Fibroblast of lung (primary cell): ENCODE data around the gene TPP2. TPM values are rescaled to one million over a fixed set of nuclear protein-coding genes. Genes with fewer than 3 reads are reported as not detected.
A peak's percentile ranks its signal among the peaks of the same experiment; 100 is the strongest.

Experiments
- DNase-seq, 2 donors: peaks; one replicate each; pipeline versions ENCODE4 v3.0.0 to v3.0.0-alpha.2; 2010; ENCODE audit warnings: low read depth in 2 of 2
- H2AFZ ChIP-seq: 2 replicates; pipeline ENCODE4 v1.5.1; 2012; ENCODE audit warnings: low read length, control low read depth, inconsistent platforms
- H3K27ac ChIP-seq: 2 replicates; pipeline ENCODE4 v1.5.1; 2011; ENCODE audit warnings: low read length, control low read depth; ENCODE audit not compliant: insufficient read depth
- H3K27me3 ChIP-seq: 2 replicates; pipeline ENCODE4 v1.5.1; 2011; ENCODE audit warnings: mild to moderate bottlenecking, low read length; ENCODE audit not compliant: control insufficient read depth, insufficient read depth
- H3K36me3 ChIP-seq: 2 replicates; pipeline ENCODE4 v1.5.1; 2011; ENCODE audit warnings: low read length; ENCODE audit not compliant: control insufficient read depth, insufficient read depth
- H3K4me1 ChIP-seq: 2 replicates; pipeline ENCODE4 v1.5.1; 2011; ENCODE audit warnings: low read length; ENCODE audit not compliant: control insufficient read depth, insufficient read depth; ENCODE audit errors: extremely low read depth
- H3K4me2 ChIP-seq: 2 replicates; pipeline ENCODE4 v1.5.1; 2011; ENCODE audit warnings: low read length, control low read depth; ENCODE audit not compliant: insufficient read depth; ENCODE audit errors: extremely low read depth
- H3K4me3 ChIP-seq, 4 experiments: fragments of 200-600 bp in 1 of 4; sonication (generic) in 1 of 4; replicated peaks in 1 of 4; 2 replicates each; pipeline ENCODE4 v1.5.1; 2011 to 2016; ENCODE audit warnings: low read length in 4 of 4, low read depth in 3 of 4, mild to moderate bottlenecking in 3 of 4, control low read depth in 2 of 4, inconsistent platforms in 1 of 4, mixed read lengths in 1 of 4; ENCODE audit not compliant: insufficient read depth in 1 of 4; ENCODE audit errors: control extremely low read depth in 1 of 4
- H3K79me2 ChIP-seq: 2 replicates; pipeline ENCODE4 v1.5.1; 2012; ENCODE audit warnings: mild to moderate bottlenecking, low read length, inconsistent platforms; ENCODE audit not compliant: control insufficient read depth, insufficient read depth
- H3K9ac ChIP-seq: 2 replicates; pipeline ENCODE4 v1.5.1; 2011; ENCODE audit warnings: mild to moderate bottlenecking, low read length, control low read depth; ENCODE audit not compliant: insufficient read depth
- H3K9me3 ChIP-seq: 2 replicates; pipeline ENCODE4 v1.5.1; 2012; ENCODE audit warnings: low read depth, low read length; ENCODE audit not compliant: control insufficient read depth, insufficient read depth
- H4K20me1 ChIP-seq: 2 replicates; pipeline ENCODE4 v1.5.1; 2011; ENCODE audit warnings: low read length; ENCODE audit not compliant: control insufficient read depth, insufficient read depth; ENCODE audit errors: extremely low read depth
- EZH2 ChIP-seq: IDR thresholded peaks from 2 replicates; pipeline ENCODE4 v1.5.1; 2012; ENCODE audit warnings: low read length, control low read depth, mild to moderate bottlenecking; ENCODE audit errors: missing control alignments
- polyA plus RNA-seq, 2 donors: library from polyadenylated mRNA; depleted of rRNA in 1 of 2; stranded (reverse) in 1 of 2; unstranded in 1 of 2; fragments of >200 nt; gene quantifications; 2 replicates each; pipeline ENCODE4 v1.2.1, GENCODE V29; 2011 to 2012; ENCODE audit warnings: missing spikeins in 1 of 2
- total RNA-seq: library from RNA; depleted of rRNA; stranded (reverse); fragments of >200 nt; gene quantifications from 2 replicates; pipeline ENCODE4 v1.2.1, GENCODE V29; 2014
- TF ChIP-seq, protein P1 (sequence below), 2 donors: IDR thresholded peaks in 1 of 2; conservative IDR thresholded peaks in 1 of 2; 1 replicate in 1 of 2; 2 replicates in 1 of 2; pipeline ENCODE4 v1.5.1; 2011 to 2012; ENCODE audit warnings: low read length in 2 of 2, control low read depth in 1 of 2, inconsistent platforms in 1 of 2, low read depth in 1 of 2, mild to moderate bottlenecking in 1 of 2

Gene TPP2
- total and polyA plus RNA-seq, 2 donors (not counting 1 experiment from before 2014, with no cell fraction given): 45.0 to 60.3 TPM

DNA sequence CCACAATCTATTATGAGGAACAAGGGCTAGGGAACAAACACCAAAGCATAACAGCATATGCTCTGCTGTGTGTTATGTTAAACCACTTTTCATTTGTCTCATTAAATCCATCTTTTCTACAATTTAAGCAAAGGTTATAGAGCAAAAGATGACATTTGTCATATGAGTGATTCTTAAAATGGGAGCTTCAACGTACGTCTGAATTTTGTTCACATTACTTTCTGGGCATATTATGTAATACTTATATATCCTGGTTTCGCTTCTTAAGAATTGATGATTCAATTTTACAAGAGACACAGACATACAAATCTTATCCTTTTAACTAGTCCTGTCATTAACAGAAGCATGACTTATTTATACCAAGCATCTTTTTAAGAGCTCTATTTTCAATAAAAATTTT is 3.3 kb upstream of the TPP2 start:
- no peak overlapping the region for H3K4me3 ChIP-seq
- H3K9ac ChIP-seq: no peak overlapping the region
- H3K4me1 ChIP-seq: no peaks in the 10 kb centered on the region
- no peak for DNase-seq
- no peak overlapping the region for H2AFZ ChIP-seq
- H4K20me1 ChIP-seq: no peaks in the 10 kb centered on the region
- no peaks in the 10 kb centered on the region for H3K9me3 ChIP-seq
- H3K79me2 ChIP-seq: peaks cover 18% of the 10 kb centered on the region
- H3K36me3 ChIP-seq: no peaks in the 10 kb centered on the region
- no peak for TF ChIP-seq EZH2
- TF ChIP-seq, protein P1, sequence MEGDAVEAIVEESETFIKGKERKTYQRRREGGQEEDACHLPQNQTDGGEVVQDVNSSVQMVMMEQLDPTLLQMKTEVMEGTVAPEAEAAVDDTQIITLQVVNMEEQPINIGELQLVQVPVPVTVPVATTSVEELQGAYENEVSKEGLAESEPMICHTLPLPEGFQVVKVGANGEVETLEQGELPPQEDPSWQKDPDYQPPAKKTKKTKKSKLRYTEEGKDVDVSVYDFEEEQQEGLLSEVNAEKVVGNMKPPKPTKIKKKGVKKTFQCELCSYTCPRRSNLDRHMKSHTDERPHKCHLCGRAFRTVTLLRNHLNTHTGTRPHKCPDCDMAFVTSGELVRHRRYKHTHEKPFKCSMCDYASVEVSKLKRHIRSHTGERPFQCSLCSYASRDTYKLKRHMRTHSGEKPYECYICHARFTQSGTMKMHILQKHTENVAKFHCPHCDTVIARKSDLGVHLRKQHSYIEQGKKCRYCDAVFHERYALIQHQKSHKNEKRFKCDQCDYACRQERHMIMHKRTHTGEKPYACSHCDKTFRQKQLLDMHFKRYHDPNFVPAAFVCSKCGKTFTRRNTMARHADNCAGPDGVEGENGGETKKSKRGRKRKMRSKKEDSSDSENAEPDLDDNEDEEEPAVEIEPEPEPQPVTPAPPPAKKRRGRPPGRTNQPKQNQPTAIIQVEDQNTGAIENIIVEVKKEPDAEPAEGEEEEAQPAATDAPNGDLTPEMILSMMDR (conservative IDR thresholded peaks at IDR 0.05 in 1 of 2, IDR thresholded peaks at IDR 0.05 in 1 of 2; ENCODE audit: low read depth in 1 of 2, low read length in 2 of 2): no peak
- H3K27me3 ChIP-seq: no peaks in the 10 kb centered on the region
- no peak overlapping the region for H3K27ac ChIP-seq
- no peak overlapping the region for H3K4me2 ChIP-seq

DNA sequence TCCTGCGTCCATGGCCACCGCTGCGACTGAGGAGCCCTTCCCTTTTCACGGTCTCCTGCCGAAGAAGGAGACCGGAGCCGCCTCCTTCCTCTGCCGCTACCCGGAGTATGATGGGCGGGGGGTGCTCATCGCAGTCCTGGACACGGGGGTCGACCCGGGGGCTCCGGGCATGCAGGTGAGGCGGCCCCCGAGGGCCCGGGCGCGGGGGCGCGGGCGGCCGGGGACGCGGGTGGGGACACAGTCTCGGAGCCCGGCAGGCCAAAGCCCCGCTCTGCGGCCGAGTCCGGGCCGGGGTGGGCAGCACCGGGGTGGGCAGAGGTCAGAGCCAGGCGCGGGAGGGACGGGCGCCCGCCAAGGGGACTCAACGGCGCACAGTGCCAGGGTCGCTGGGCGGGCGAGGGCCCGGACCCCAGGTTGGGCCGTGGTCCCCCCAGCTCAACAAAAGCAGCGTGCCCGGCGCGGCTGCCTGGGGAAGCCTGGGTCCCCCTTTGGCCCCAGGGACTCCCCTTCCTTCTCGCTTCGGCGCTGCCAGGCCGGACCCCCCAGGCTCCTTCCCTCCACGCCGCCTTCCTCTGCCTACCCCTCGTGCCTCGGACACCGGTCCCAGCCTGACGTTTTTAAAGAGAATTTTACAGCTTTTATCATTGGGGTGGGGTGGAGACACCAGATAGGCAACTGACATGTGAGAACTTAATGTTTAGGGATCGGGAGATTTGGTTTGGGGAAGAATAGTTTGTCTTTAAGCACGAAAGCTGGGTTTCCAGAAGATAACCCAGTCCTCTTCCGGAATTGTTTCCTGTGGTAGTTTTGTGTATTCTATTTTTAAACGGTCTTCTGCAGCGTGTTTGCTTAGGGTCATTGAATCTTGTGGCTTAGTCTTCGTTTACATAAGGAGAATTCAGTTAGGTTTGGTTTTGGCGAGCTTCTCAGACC is 509 bp downstream of the TPP2 start:
- no peaks in the 10 kb centered on the region for H3K9me3 ChIP-seq
- H3K4me2 ChIP-seq: peak overlapping the region; percentile 98
- TF ChIP-seq EZH2: no peak
- TF ChIP-seq, protein P1 (conservative IDR thresholded peaks at IDR 0.05 in 1 of 2, IDR thresholded peaks at IDR 0.05 in 1 of 2; ENCODE audit: low read depth in 1 of 2, low read length in 2 of 2): no peak
- no peaks in the 10 kb centered on the region for H3K36me3 ChIP-seq
- no peak overlapping the region for H2AFZ ChIP-seq
- H3K27me3 ChIP-seq: no peaks in the 10 kb centered on the region
- H3K27ac ChIP-seq: peak overlapping the region; percentile 99
- no peaks in the 10 kb centered on the region for H4K20me1 ChIP-seq
- no peaks in the 10 kb centered on the region for H3K4me1 ChIP-seq
- peak overlapping the region; percentile 57 to 92 (median 91) for H3K4me3 ChIP-seq
- DNase-seq: peak; percentile 37 to 60
- H3K79me2 ChIP-seq: peaks cover 54% of the 10 kb centered on the region
- H3K9ac ChIP-seq: peak overlapping the region; percentile 85

DNA sequence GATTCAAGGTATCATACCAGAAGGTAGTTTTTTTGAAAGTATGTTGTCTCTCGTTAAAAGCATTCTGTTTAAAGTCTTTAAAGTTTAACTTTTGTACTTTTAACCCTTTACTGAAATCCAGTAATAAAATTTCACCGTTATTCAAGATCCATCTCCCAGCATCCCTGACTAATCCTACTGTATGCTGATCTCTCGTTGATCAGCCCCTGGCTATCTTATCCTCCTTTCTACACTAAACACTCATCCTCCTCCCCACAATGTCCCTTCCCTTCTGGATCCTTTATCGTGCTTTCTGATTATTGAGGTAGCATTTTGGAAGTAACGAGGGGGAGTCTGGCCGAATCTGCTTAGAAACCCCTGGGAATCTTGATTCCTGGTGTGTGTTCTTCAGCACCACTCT is 1.3 kb downstream of the TPP2 start:
- Histone ChIP-seq H3K36me3 (no peaks in the 10 kb centered on the region), H3K9me3 (no peaks in the 10 kb centered on the region), H3K4me3 (peak overlapping the region; percentile 57 to 92 (median 91)), H3K9ac (peak overlapping the region; percentile 45), H3K27me3 (no peaks in the 10 kb centered on the region), H3K79me2 (peaks cover 62% of the 10 kb centered on the region), H2AFZ (no peak overlapping the region), H4K20me1 (no peaks in the 10 kb centered on the region), H3K4me1 (no peaks in the 10 kb centered on the region), H3K4me2 (peak overlapping the region; percentile 98), H3K27ac (peak overlapping the region; percentile 99)
- TF ChIP-seq, protein P1 (conservative IDR thresholded peaks at IDR 0.05 in 1 of 2, IDR thresholded peaks at IDR 0.05 in 1 of 2; ENCODE audit: low read depth in 1 of 2, low read length in 2 of 2): no peak
- TF ChIP-seq EZH2: no peak
- DNase-seq: peak in 1 of 2 donors; percentile 2
